ENCODE data around the gene ILRUN.
A peak's percentile ranks its signal among the peaks of the same experiment; 100 is the strongest.

The ILRUN gene

GRCh38 chr6:34709386-34709785 is 12.8 kb upstream of the ILRUN start:
- DNase-seq (ENCODE audit: low spot score) (no peak), ATAC-seq (ENCODE audit: low read depth) (no peak)
- H3K4me1 ChIP-seq (ENCODE audit: insufficient read depth, poor library complexity, severe bottlenecking) = no peaks in the 10 kb centered on the region
- TF ChIP-seq CTCF (IDR thresholded peaks at IDR 0.05; ENCODE audit: poor library complexity, severe bottlenecking) = no peak
- no peak overlapping the region for H3K27ac ChIP-seq (ENCODE audit: poor library complexity, severe bottlenecking)
- H3K4me3 ChIP-seq (ENCODE audit: severe bottlenecking) = no peak overlapping the region
- no peaks in the 10 kb centered on the region for H3K9me3 ChIP-seq (ENCODE audit: severe bottlenecking)
- no peaks in the 10 kb centered on the region for H3K27me3 ChIP-seq (ENCODE audit: insufficient read depth, poor library complexity, severe bottlenecking)
- no peaks in the 10 kb centered on the region for H3K36me3 ChIP-seq (ENCODE audit: low read depth)

DNA sequence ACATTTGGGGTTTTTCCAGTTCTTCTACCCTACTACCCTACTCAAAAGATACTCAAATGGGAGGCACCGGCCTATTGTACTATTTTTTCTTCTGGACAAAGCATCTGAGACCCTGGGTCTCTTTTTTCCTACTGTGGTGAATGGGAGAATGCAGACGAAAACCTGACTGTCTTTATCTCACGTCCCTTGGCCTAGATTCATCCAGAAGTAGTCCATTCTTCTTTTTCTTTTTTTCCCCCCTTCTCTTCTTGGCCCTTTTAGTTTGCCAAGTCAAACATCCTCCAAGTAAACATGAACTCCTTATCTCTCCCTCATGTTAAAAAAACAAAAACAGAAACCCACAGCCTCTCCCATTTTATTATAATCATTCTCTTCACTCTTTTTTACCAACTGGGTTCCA is 8.7 kb upstream of the ILRUN start:
- ATAC-seq (ENCODE audit: low read depth) (no peak), DNase-seq (ENCODE audit: low spot score) (no peak)
- H3K27ac ChIP-seq (ENCODE audit: poor library complexity, severe bottlenecking) = no peak overlapping the region
- no peaks in the 10 kb centered on the region for H3K4me1 ChIP-seq (ENCODE audit: insufficient read depth, poor library complexity, severe bottlenecking)
- no peaks in the 10 kb centered on the region for H3K9me3 ChIP-seq (ENCODE audit: severe bottlenecking)
- no peaks in the 10 kb centered on the region for H3K36me3 ChIP-seq (ENCODE audit: low read depth)
- no peaks in the 10 kb centered on the region for H3K27me3 ChIP-seq (ENCODE audit: insufficient read depth, poor library complexity, severe bottlenecking)
- H3K4me3 ChIP-seq (ENCODE audit: severe bottlenecking) = no peak overlapping the region
- TF ChIP-seq CTCF (IDR thresholded peaks at IDR 0.05; ENCODE audit: poor library complexity, severe bottlenecking) = no peak

GRCh38 chr6:34701199-34701598 is 4.6 kb upstream of the ILRUN start:
- Histone ChIP-seq H3K4me1 (ENCODE audit: insufficient read depth, poor library complexity, severe bottlenecking) (no peaks in the 10 kb centered on the region), H3K36me3 (ENCODE audit: low read depth) (no peaks in the 10 kb centered on the region), H3K27me3 (ENCODE audit: insufficient read depth, poor library complexity, severe bottlenecking) (no peaks in the 10 kb centered on the region), H3K27ac (ENCODE audit: poor library complexity, severe bottlenecking) (no peak overlapping the region), H3K9me3 (ENCODE audit: severe bottlenecking) (no peaks in the 10 kb centered on the region), H3K4me3 (ENCODE audit: severe bottlenecking) (no peak overlapping the region)
- ATAC-seq (ENCODE audit: low read depth) = no peak
- DNase-seq (ENCODE audit: low spot score) = no peak
- TF ChIP-seq CTCF (IDR thresholded peaks at IDR 0.05; ENCODE audit: poor library complexity, severe bottlenecking) = no peak

DNA sequence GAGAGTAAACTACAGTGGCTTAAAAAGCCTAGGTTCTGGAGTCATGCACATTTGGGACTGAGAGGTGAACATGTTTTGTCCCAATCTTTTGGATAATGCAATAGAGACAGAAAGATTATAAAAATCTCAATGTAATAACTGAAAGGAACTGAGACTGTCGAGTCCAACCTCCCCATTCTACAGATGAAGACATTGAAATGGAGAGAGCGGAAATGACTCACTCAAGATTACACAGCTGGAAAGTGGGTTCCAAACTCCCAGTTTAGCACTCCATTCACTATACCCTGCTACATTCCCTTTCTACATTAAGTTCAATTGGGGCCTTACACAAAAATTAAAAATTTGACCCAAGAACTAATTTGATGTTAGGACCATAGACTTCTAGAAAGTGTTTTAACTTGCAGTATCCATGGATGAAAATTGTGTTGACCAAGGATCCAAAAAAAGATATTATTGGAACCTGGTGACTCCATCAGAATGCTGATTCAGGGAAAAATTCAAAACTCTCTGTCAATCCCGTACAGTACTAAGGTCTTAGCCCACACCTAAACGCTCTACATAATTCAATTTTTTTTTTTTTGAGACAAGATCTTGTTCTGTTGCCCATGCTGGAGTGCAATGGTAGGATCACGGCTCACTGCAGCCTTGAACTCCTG is 1.5 kb upstream of the ILRUN start:
- H3K27me3 ChIP-seq (ENCODE audit: insufficient read depth, poor library complexity, severe bottlenecking) = no peaks in the 10 kb centered on the region
- peaks cover 11% of the 10 kb centered on the region for H3K36me3 ChIP-seq (ENCODE audit: low read depth)
- TF ChIP-seq CTCF (IDR thresholded peaks at IDR 0.05; ENCODE audit: poor library complexity, severe bottlenecking) = no peak
- DNase-seq (ENCODE audit: low spot score) (no peak), ATAC-seq (ENCODE audit: low read depth) (no peak)
- no peak overlapping the region for H3K4me3 ChIP-seq (ENCODE audit: severe bottlenecking)
- peaks cover 9% of the 10 kb centered on the region for H3K4me1 ChIP-seq (ENCODE audit: insufficient read depth, poor library complexity, severe bottlenecking)
- no peak overlapping the region for H3K27ac ChIP-seq (ENCODE audit: poor library complexity, severe bottlenecking)
- H3K9me3 ChIP-seq (ENCODE audit: severe bottlenecking) = no peaks in the 10 kb centered on the region

- DNase-seq (ENCODE audit: low spot score) = no peak
- ATAC-seq (ENCODE audit: low read depth) = no peak
- no peaks in the 10 kb centered on the region for H3K9me3 ChIP-seq (ENCODE audit: severe bottlenecking)
- no peak for TF ChIP-seq CTCF (IDR thresholded peaks at IDR 0.05; ENCODE audit: poor library complexity, severe bottlenecking)
- peaks cover 11% of the 10 kb centered on the region for H3K36me3 ChIP-seq (ENCODE audit: low read depth)
- no peaks in the 10 kb centered on the region for H3K27me3 ChIP-seq (ENCODE audit: insufficient read depth, poor library complexity, severe bottlenecking)
- H3K27ac ChIP-seq (ENCODE audit: poor library complexity, severe bottlenecking) = peak overlapping the region; percentile 63
- H3K4me3 ChIP-seq (ENCODE audit: severe bottlenecking) = peak overlapping the region; percentile 76
- peaks cover 11% of the 10 kb centered on the region for H3K4me1 ChIP-seq (ENCODE audit: insufficient read depth, poor library complexity, severe bottlenecking)
Observed at GRCh38 chr6:34697544-34697836, 923 bp upstream of the ILRUN start.
